Stimulated activated CD8-positive, alpha-beta memory T cell treated with anti-CD3 and anti-CD28 coated beads, Interleukin-12 subunit alpha, Interleukin-12 subunit beta, amount 100 ng/mL, for 4 hours (primary cell): ENCODE results near the gene RBM15B.
"Not testable (repeated sequence)": the region's sequence is repeated elsewhere in the genome, so short reads cannot be mapped to it uniquely, and the experiment has no call there.

Source experiments
- DNase-seq: peaks from one replicate; pipeline ENCODE4 v3.0.0-alpha.2; 2020; ENCODE audit warnings: low read depth

The RBM15B gene

DNA sequence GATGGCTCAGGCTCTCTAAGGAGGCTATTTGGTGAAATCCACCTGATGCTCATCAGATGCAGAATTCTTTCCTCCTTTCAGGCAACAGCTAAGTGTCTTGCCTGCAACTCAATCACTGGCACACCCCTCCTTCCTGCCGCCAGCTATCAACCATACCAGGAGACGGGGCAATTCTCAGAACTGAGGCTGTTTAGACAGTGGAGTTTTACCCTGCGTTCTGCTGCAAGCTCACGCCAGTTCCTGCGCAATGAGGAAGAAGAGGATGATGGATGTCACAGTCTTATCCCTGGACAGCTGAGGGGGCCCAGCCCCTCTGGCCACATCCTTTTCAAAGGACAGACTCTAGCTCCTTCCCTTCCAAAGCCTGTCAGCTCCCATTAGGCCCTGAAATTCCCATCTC is 13.0 kb upstream of the RBM15B start:
- no peak for DNase-seq

DNA sequence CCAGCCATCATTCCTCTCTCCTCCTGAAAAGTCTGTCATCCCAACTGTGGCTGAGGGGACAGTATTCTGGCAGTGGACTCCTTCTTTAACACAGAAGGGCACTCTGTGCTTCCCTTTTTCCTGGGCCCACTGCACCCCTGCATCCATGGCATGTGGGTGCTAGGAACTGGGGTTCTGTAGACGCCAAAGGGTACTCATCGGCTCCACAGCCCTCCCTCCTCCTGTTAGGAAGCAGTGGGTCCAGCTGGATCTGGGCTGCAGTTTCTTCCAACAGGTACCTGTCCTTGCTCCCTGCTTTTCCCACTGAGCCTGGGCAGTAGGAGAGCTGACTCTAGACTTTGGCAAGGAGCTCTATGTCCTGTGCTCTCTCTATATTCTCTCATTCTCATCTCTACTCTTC is 12.4 kb upstream of the RBM15B start:
- DNase-seq, result no peak

DNA sequence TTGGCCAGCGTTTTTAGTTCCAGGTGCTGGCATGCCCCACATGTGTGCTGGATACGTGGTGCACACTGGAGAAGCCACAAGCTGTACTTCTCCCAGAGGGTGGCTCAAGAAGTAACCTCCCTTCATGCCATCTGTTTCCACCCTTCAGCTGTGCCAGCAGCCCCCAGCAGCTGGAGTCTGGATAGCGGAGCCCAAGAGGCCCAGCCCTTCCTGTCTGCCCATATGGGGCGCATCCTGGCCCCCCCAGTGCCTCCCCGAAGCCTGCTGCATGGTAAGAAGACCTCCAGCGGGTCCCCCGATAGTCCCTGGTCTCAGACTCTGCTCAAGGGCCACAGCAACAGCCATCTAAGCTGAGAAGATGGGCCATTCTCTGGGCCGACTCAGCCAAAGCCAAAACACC is 11.8 kb upstream of the RBM15B start:
- DNase-seq, result no peak

DNA sequence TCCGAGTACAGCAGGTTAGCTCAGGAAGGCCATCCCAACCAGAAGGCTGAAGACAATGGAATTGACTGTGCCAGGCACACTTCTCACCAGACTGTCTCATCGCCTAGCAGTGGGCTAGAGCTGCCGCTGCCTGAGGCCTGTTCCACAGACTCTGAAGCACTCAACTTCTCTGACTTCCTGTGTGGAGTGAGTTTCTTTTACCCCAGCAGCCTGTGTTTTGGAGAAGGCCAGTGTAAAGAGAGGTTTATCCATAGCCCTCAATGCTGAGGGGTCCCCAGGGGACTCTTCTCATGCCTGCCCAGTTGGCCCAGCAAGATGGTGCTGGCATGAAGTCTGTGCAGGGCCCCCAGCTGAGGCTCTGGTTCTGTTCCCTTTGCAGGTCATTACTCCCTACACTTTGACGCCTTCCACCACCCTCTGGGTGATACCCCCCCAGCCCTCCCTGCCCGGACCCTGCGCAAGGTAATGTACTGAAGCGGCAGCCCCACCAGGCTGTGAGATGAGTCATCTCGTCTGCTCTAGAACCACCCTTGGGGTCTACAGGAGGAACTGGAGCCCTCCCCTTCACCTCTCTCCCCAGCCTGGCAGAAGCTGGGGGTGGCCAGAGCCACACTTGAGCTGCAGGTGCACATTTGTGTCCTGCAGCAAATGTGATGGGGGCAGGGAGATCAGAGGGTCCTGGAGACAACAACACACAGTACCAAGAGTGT is 11.2 kb upstream of the RBM15B start:
- no peak for DNase-seq

DNA sequence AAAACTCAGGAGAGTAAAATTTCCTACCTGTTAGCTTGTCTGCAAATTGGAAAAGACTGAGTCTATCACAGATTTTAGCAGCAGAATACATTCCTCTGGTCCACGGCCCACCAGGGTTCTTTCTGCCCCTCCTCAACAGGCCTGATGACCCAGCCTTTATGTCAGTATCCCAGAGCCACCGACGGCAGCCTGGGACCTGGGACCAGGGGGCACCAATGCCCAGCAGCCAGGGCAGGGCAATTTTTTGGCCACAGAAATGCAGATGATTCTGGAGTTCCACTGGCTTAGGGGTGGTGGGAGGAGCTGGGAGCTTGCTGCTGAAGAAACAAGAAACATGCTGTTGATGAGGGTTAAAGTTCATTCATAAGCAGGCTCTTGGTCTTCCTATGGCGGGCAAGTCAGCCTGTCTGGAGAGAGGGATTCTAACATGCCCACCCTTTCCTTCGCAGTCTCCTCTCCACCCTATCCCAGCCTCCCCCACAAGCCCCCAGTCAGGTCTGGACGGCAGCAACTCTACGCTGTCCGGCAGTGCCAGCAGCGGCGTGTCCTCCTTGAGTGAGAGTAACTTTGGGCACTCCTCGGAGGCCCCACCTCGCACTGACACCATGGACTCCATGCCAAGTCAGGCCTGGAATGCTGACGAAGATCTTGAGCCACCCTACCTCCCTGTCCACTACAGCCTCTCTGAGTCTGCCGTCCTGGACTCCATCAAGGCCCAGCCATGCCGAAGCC is 10.3 kb upstream of the RBM15B start:
- no peak for DNase-seq

DNA sequence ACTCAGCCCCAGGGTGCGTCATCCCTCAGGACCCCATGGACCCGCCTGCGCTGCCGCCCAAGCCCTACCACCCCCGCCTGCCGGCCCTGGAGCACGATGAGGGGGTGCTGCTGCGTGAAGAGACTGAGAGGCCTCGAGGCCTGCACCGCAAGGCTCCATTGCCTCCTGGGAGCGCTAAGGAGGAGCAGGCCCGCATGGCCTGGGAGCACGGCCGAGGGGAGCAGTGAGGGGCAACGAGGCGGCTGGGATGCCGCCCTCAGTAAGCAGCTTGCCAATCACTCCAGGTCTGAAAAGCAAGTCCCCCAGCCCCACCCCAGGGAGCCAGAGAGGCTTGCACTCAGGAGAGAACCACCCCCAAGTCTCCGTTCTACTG is 9.8 kb upstream of the RBM15B start:
- DNase-seq, result no peak

DNA sequence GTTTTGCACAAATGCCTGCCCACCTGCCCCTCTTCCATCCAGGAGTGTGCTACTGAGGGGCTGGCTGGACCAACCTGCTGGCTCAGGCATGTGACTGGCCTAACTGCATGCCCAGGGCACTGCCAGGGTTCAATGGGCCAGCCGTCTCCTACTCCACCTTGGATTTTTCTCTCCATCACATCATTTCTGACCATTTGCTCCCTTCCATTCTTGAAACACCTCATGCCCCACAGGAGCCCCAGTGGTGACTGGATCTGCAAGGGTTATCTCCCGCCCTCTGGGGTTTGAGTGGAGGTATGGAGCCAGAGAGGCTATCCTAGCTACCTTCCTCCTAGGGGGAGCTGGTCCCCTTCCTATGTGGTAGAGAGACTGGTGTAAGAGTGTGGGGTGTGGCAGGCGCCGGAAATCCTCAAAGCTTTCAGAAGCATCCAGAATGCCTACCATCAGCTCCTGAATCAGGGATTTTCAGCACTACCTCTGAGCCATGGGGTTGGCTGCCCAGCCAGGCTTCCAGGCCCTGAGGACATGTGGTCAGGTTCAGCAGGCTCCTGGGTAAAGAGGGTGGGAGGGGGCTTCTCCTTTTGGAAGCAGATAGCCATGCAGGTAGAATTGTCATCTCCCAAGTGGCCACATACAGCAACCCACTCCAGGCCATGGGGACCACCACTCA is 8.9 kb upstream of the RBM15B start:
- no peak for DNase-seq

DNA sequence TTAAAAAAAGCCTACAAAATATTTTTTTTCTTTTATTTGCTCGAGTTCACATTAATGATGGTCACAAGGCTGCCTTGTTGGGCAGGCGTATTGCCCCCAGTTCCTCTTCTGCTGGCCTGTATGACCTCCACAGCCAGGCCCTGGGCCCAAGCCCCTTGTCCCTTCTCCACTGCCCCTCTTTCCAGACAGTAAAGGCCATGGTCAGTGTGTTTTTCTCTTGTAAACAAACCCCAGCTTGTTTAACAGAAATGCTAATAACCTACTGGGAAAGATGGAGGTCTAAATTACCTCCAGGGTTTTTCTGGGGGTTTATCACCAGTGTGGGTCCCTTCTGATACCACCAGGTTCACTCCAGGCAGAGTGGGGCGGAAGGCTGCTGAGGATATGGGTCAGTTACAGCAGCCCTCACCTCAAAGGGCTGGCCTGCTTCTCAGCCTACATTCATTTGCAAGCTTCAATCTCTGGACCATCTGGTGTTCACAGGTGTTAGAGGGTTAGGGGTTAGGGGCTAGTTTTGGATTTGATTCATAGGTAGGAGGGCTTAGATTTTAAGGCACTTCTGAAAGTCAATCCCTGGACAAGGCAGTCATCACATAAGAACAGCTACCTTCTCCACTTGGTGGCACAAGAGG is 8.0 kb upstream of the RBM15B start:
- DNase-seq, result no peak

DNA sequence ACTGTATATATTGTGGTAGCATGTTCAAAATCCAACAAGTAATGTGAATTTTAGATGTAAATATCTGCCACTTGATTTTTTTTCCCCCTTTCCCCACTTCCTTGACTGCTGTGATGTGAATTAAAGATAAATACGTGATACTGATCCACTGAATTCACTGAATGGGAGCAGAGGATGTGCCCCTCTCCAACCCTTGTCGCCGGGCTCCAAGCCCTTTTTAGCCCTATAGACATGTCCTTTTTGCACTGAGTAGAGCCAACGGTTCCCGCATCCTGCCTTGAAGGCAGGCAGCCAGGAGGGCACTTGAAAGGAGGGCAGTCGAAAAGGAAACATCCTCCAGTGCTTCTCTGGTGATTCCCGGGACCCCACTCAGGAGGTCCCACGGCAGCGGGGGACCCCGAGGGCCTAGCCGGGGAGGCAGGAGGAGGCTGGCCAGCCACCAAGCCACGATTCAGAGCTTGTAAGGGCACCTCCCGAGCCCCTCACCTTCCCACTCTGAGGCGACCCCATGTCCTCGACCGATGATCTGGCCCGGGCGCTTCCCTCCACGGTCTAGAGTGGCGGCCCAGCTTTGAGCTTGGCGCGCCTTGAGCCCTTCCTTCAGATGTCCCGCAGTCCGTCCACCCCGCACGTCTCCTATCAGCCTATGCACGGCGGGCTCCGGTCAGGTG is 6.9 kb upstream of the RBM15B start:
- DNase-seq, result no peak

DNA sequence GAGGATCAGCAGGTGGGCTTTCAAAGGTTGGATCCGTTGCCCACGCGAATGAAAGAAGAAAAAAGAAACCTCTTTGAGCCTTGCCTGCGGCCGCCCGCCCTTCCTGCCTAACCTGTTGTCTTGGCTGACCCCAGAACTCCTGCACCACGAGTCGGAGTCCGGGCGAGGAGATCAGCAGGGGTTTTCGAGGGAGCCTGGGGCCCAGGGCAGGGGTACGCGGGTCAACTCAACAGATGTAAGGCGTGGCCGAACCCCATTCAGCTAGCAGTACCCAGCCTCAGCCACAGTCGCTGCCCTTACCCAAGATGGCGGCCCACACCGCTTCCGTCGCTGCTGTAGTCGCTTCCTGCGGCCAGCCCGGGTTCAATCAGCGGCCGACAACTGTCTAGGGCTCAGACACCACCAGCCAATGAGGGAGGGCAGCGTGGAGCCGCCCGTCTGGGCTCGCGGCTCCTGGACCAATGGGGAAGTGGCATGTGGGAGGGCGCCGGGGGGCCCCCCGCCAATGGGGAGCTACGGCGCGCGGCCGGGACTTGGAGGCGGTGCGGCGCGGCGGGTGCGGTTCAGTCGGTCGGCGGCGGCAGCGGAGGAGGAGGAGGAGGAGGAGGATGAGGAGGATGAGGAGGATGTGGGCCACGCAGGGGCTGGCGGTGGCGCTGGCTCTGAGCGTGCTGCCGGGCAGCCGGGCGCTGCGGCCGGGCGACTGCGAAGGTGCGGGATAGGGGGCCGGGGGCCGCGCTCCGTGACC is 6.2 kb upstream of the RBM15B start, which contains the start of gene MANF:
MANF (plus strand) TSS at position 566 of the 748 bp plus-strand sequence; CDS start at position 618, 52 bp downstream.
- peak; percentile 97 for DNase-seq

DNA sequence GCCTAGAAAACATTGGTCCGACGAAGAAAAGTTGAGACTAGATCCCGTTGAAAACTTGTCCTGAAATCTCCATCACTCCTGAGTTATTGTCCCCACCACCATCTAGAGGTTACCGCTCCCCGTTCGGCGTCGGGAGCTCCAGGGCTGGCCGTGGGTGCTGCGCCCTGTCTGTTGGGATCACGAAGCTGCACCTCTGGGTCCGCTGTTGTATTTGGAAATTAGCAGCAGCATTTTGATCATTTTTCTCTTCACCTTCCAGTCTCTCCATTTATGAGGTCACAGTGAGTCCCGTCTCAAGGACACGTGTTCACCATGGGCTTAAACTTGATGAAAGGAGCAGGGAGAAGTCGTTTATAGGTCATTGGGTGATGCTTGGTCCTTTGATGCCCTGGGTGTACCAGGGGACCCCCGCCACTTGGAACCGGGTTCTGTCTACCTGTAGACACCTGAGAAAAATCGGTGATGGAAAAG is 5.4 kb upstream of the RBM15B start:
- no peak for DNase-seq

DNA sequence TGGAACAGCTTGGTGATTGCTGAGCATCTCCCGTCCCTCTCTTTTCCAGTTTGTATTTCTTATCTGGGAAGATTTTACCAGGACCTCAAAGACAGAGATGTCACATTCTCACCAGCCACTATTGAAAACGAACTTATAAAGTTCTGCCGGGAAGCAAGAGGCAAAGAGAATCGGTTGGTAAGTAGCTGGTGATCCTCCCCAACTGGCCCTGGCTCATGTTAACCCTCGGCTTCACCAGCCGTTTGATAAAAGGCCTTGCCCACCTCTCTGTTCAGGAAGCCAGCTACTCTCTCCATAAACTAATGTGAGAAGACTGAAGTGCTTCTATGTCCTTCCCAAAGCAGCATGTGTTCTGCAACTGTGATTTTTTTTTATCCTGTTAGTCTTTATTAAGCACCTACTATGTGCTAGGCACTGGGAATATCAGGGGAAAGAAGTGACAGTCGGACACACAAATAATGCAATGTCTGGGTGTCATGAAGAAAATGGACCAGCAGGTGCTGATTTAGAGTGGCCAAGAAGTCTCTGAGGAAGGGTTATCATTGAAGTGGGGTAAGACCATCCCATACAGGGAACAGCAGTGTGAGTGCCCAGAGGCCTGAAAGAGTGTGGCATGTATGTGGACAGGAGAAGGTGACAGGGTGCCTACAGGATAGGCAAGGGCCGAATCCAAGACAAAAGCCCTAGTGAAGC is 4.8 kb upstream of the RBM15B start:
- no peak for DNase-seq

DNA sequence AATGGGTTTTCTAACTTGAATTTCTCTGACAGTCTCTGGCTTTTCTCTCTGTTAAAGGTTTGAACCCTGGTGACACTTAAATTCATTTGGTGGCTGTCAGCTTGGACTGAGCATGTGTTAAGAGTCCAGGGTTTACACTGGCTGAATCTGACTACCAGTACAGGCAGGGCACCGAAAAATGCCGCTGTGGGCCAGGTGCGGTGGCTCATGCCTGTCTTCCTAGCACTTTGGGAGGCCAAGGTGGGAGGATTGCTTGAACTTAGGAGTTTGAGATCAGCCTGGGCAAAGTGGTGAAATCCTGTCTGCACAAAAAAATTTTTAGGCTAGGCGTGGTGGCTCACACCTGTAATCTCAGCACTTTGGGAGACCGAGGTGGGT is 4.2 kb upstream of the RBM15B start:
- no peak for DNase-seq

DNA sequence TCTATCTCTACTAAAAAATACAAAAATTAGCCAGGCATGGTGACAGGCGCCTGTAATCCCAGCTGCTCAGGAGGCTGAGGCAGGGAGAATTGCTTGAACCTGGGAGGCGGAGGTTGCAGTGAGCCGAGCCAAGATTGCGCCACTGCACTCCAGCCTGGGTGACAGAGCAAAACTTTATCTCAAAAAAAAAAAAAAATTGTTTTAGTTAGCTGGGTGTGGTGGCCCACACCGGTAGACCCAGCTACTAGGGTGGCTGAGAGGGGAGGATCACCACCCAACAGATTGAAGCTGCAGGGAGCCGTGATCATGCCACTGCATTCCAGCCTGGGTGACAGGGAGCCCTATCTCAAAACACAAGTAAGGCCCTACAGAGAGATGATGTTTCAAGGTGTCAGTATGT is 3.8 kb upstream of the RBM15B start:
- not testable (repeated sequence) for DNase-seq

DNA sequence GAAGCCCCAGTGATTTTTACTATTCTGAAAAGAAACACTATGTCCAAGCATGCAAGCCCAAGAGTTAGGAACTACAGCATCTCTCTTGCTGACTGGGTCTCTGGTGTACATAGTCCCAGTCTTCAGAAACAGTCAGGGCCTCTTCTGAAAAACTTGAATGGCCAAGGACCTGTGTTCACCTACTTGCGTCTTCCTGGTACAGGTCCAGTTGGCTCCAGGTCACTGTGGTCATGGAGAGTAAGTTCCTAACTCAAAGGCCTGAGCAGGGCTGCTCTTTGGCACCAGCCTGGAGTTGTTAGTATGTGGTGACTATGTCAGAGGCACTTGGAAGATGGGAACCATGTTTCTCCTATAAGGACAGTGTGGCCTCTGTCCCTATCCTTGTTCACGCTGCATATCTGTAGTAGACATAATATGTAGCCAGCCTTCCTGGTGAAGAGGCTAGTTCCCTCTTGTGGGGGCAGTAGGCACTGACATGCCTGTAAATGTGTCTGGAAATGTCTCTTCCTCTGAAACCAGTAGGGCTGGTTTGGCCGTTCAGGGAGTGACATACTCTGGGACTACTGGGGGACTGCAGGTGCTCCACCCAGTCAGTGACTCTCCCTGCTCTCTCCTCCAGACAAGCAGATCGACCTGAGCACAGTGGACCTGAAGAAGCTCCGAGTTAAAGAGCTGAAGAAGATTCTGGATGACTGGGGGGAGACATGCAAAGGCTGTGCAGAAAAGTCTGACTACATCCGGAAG is 2.6 kb upstream of the RBM15B start:
- DNase-seq, result no peak

DNA sequence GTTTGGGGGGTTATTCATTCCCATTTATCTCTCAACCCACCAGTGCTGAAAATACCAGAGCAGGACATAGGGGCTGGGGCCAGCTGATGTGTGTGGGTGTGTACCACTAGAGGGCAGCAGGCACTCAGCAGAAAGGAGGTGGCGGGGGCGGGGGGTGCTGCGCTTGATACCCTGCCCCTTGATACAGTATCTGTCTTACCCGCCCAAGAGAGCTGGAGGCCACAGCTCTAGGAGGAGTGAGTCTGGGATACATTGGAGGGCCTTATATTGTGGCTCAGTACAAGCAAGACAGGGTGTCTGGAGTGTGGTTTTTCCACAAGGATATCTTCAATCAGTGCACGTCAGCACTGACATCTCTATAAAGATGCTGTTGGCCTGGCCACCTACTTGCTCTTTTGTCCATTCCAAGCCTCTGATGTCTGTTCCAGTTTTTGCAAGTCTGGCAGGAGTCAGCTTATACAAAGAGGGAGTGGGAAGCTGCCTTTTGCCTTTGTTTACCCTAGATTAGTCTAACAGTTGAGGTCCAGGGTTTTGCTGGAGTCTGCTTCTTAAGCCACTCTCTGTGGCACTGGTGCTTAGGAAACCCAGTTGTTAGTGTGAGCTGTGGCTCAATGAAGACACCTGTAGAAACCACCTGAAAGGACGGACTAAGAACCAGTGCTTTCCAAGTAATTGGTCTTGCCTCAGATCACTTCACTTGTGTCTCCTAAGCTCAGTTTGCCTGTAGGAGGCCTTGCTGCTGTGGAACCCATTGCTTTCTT is 1.5 kb upstream of the RBM15B start:
- DNase-seq, result no peak

DNA sequence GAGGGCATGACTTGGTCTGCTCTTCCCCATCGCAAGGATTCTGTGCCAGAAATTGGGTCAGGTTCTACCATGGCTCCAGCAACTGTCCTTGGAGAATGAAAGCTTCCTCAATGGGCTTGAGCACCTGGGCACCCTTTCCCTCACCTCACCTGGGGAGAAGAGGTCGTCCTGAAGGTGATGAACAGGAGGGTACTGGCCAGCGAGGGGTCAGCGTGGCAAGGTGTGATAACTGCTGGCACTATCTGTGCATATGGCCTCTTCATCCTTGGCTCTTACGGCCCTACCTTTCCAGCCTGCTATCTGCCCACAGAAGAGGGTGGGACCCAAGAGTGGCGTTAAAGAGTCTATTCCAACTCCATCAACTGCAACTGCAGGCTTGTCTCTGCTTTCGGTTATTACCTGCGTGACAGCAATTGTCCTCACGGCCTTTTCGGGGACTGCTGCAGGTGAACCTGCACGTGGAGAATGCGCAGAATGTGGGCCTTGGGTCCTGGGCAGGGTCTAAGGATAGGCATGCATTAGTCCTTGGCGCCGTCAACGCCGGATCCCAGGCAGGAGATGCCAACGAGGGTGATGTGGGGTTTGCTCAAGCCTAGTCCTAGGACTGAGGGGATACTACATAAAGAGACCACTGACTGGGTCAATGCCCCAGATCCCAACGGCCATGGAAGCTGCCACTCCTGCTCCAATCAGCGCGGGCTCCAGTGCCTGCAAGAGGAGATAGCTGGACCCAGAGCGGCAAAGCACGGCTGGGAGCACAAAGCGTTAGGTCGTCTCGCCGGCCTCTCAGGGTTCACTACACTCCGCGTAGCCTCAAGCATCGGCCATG is 625 bp upstream of the RBM15B start:
- DNase-seq, result no peak
